Coronary artery (tissue), 2 donors: ENCODE results near the gene LRRC28.
A peak's percentile ranks its signal among the peaks of the same experiment; 100 is the strongest.

Source experiments
- DNase-seq: peaks from one replicate; pipeline ENCODE4 v3.0.0-alpha.2; 2017; ENCODE audit warnings: low spot score
- H3K27ac ChIP-seq, 2 donors: fragments of 200-600 bp; sonication (generic); one replicate each; pipeline ENCODE4 v1.5.1; 2016 to 2019
- H3K4me3 ChIP-seq: fragments of 200-600 bp; sonication (generic); 2 replicates; pipeline ENCODE4 v1.5.1; 2016; ENCODE audit warnings: mild to moderate bottlenecking, moderate library complexity
- CTCF ChIP-seq: fragments of 200-600 bp; sonication (generic); IDR thresholded peaks from one replicate; pipeline ENCODE4 v1.5.1; 2019; ENCODE audit warnings: antibody characterized with exemption

LRRC28 gene

GRCh38 chr15:99366013-99366412, 114.7 kb downstream of the LRRC28 start:
- H3K27ac ChIP-seq: no peak overlapping the region
- no peak overlapping the region for H3K4me3 ChIP-seq
- DNase-seq: no peak
- no peak for TF ChIP-seq CTCF

- H3K27ac ChIP-seq: no peak overlapping the region
- DNase-seq: no peak
- no peak overlapping the region for H3K4me3 ChIP-seq
- no peak for TF ChIP-seq CTCF
Measured at GRCh38 chr15:99368743-99369142, 117.5 kb downstream of the LRRC28 start.

DNA sequence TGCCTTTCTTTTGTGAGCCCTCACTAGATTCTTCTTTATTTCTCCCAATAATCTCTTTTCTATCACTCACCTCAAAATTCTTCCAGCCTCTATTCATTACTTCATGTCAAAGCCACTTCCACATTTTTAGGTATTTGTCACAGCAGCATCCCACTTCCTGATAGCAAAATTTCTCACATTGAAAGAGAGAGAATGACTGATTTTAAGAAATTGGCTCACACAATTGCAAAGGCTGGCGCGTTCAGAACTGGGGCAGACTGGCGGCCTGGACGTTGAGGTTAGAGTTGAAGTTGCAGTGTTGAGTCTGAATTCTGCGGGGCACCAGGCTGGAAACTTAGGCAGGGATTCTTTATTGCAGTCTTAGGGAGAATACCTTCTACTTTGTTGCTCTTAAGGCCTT, 117.9 kb downstream of the LRRC28 start:
- no peak for DNase-seq
- Histone ChIP-seq H3K27ac (no peak overlapping the region), H3K4me3 (no peak overlapping the region)
- TF ChIP-seq CTCF: no peak

DNA sequence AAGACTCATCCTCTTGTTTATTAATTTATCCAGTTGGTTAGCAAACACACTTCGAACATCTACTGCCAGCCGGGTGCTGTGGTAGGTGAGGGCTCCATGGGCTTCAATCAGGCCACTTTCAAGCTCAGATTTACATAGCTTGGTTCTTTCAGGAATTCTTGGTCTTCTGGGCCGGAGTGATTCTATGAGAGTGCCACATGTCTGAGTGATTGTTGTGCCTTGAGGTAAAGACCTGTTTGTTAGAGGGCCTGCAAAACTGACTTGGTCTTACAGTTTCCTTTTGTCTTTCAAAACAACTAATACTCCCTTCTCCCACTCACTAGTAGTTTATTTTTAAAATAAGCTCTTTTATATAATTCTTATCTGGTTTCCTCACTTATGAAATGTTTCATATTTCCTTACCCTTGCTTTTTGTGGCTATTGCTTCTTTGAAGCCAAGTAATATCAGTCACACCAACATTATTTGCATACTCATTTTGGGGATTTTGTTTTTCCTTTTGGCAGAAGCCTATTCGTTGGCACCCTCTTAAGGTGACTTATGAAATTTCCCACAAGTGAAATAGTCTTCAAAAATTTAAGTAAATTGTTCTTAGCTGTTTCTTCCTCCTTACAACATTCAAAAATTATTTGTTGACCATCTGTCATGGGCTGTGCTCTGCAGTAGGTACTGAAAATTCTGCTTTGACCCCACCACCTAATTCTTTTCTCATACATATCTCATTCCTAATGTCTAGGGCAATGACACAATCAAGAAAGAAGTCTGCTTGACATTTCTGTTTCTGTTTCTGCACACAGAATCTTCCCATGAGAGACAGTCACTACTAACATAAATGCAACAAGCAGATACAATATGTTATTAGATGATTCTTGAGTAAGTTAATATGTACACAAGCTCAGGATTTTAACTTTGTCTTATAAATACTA, 120.2 kb downstream of the LRRC28 start:
- Histone ChIP-seq H3K4me3 (no peak overlapping the region), H3K27ac (peak overlapping the region; percentile 24 to 27)
- TF ChIP-seq CTCF: no peak
- no peak for DNase-seq

DNA sequence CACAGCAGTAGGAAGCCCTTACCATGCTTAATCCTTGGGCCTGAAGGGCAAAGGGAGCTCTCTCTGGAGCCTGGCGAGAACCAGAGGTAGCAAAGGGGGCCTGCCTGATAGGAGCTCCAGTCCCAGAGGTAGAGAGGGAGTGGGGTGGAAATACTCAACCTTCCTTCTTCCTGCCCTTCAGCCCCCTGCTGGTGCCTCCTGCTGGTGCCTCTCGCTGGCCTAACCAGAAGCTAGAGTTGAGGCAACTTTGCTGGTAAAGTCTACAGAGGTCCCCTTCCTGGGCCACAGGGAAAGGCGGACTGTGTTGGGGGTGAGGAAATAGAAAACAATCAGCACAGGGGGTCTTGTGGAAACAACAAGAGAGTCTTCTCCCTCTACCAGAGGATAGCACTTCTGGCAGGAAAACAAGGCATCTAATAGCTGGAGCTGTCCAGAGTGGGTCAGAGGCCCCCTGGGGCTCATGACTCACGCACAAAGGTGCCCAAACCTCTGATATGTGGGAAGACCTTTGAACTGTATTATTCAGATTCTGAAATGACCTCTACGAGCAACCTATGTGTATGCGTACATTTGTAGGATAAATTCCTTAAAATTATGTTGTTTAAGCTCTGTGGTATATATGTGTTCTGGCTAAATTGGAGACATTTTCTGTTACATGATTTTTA, 133.9 kb downstream of the LRRC28 start:
- Histone ChIP-seq H3K4me3 (no peak overlapping the region), H3K27ac (no peak overlapping the region)
- DNase-seq: no peak
- TF ChIP-seq CTCF: no peak

DNA sequence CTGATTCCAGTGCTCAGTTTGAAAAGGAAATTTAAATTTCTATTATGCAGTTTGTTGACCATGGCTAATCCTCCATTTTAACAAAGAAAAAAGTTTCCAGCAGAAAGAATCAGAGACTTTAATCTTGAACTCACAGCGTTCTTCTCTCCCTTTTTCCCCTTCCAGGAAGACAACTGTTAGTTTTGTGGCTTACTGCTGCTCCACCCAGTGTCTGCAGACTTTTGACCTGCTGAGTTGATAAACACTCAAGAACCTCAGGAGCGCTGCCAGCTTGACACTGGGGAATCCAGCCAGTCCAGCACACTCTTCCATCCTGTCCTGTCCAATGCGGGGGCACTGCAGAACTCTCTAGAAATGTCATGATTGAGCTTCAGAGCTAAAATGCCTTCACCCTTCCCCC, 134.6 kb downstream of the LRRC28 start:
- peak overlapping the region in 1 of 2 donors; percentile 7 for H3K27ac ChIP-seq
- DNase-seq: no peak
- H3K4me3 ChIP-seq: no peak overlapping the region
- TF ChIP-seq CTCF: no peak
